GM12875 (cell line): Measurements from ENCODE around the gene SLC25A42.

ENCODE experiments used
- H3K4me3 ChIP-seq: one replicate; pipeline ENCODE4 v1.5.1; 2011; ENCODE audit warnings: low read depth, low read length, control low read depth
- TF ChIP-seq, protein P1 (sequence below): IDR thresholded peaks from 2 replicates; pipeline ENCODE4 v1.5.1; 2011; ENCODE audit warnings: low read depth, mild to moderate bottlenecking, control low read depth, inconsistent platforms, low read length, moderate library complexity, borderline replicate concordance; ENCODE audit not compliant: insufficient read depth

Gene SLC25A42

GRCh38 chr19:19115954-19116353 is 52.2 kb downstream of the SLC25A42 start:
- H3K4me3 ChIP-seq = no peak overlapping the region
- TF ChIP-seq, protein P1, sequence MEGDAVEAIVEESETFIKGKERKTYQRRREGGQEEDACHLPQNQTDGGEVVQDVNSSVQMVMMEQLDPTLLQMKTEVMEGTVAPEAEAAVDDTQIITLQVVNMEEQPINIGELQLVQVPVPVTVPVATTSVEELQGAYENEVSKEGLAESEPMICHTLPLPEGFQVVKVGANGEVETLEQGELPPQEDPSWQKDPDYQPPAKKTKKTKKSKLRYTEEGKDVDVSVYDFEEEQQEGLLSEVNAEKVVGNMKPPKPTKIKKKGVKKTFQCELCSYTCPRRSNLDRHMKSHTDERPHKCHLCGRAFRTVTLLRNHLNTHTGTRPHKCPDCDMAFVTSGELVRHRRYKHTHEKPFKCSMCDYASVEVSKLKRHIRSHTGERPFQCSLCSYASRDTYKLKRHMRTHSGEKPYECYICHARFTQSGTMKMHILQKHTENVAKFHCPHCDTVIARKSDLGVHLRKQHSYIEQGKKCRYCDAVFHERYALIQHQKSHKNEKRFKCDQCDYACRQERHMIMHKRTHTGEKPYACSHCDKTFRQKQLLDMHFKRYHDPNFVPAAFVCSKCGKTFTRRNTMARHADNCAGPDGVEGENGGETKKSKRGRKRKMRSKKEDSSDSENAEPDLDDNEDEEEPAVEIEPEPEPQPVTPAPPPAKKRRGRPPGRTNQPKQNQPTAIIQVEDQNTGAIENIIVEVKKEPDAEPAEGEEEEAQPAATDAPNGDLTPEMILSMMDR = peak; percentile 82

GRCh38 chr19:19119325-19120237 is 55.8 kb downstream of the SLC25A42 start:
- H3K4me3 ChIP-seq = no peak overlapping the region
- TF ChIP-seq, protein P1 = no peak

GRCh38 chr19:19120308-19121231 is 56.8 kb downstream of the SLC25A42 start:
- no peak overlapping the region for H3K4me3 ChIP-seq
- TF ChIP-seq, protein P1 = no peak

DNA sequence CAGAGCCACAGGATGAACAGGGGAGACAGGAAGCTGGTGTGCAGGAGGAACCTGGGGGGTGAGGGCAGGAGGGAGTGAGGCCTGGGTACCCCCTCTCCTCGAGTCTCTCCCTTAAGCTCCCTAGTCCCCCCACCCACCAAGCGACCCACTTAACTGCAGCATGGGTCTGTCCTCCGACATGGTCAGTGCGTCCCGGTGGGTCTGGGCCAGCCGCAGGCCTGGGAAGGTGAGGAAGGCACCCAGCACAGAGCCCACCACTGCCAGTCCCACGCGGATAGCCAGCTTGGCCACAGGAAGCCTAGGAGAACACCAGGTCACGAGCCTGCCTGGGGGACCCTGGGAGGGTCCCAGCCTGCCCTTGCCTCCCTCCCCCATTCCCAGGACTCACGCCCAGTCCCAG is 57.6 kb downstream of the SLC25A42 start:
- H3K4me3 ChIP-seq = no peak overlapping the region
- TF ChIP-seq, protein P1 = no peak

DNA sequence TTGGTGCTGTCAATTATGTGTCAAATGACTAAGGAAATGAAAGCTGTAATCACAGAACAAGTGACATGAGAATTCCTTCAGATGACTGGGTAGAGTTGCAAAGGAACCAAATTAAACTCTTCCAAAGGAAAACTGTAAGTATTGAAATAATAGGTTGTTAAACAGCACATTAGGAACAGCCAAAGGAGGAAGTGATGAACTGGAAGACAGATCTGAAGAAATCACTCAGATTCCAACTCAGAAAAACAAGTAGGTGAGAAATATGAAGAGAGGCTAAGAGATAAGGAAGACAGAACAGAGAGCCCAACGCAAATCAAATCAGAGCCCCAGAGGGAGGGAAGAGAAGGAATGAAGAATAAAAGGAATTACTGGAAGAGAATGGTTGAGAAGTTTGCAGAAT is 59.1 kb downstream of the SLC25A42 start:
- H3K4me3 ChIP-seq = no peak overlapping the region
- TF ChIP-seq, protein P1 = no peak

DNA sequence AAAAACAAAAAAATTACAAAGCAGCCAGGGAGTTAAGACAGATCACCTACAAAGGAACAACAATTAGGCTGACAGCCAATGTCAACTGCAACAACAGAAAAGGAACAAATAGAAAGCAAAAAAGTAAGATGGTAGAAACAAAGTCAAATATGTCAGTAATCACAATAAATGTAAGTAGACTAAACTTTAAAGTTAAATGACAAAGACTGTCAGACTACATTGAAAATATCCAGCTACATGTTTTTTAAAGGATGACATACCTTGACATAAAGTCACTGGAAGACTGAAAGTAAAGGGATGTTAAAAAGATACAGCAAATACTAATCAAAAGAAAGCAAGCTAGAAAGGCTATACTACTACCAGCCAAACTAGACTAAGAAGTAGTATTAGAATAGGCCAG is 59.6 kb downstream of the SLC25A42 start:
- H3K4me3 ChIP-seq = no peak overlapping the region
- TF ChIP-seq, protein P1 = no peak
